Tibial artery (tissue), 4 donors: Measurements from ENCODE around the gene P2RY2.
"Not testable (repeated sequence)": the region's sequence is repeated elsewhere in the genome, so short reads cannot be mapped to it uniquely, and the experiment has no call there.

ENCODE experiments used
- DNase-seq, 2 donors: peaks; one replicate each; pipeline ENCODE4 v3.0.0-alpha.2; 2019
- H3K27ac ChIP-seq, 2 donors: fragments of 200-600 bp; sonication (generic) in 1 of 2; 1 replicate in 1 of 2; 2 replicates in 1 of 2; pipeline ENCODE4 v1.5.1; 2018 to 2019; ENCODE audit warnings: mild to moderate bottlenecking in 1 of 2
- H3K27me3 ChIP-seq, 2 donors: fragments of 200-600 bp; sonication (generic) in 1 of 2; one replicate each; pipeline versions ENCODE4 v1.5.1 to v1.6.0; 2016 to 2019
- H3K36me3 ChIP-seq, 3 donors: fragments of 200-600 bp; sonication (generic) in 2 of 3; one replicate each; pipeline ENCODE4 v1.5.1; 2016 to 2019; ENCODE audit warnings: mild to moderate bottlenecking in 2 of 3
- H3K4me1 ChIP-seq, 4 donors: fragments of 200-600 bp; sonication (generic) in 2 of 4; 1 replicate in 3 of 4; 2 replicates in 1 of 4; pipeline ENCODE4 v1.5.1; 2016 to 2019
- H3K4me3 ChIP-seq, 2 donors: fragments of 200-600 bp; sonication (generic) in 1 of 2; 1 replicate in 1 of 2; 2 replicates in 1 of 2; pipeline ENCODE4 v1.5.1; 2018 to 2019; ENCODE audit warnings: mild to moderate bottlenecking in 2 of 2
- H3K9me3 ChIP-seq, 3 donors: fragments of 200-600 bp; sonication (generic) in 1 of 3; one replicate each; pipeline ENCODE4 v1.5.1; 2016 to 2019
- intact Hi-C: fragments of 100-400 bp; cut with DNase I; formaldehyde crosslinking; loops from one replicate; pipeline ENCODE4 v1.15.0; 2023; ENCODE audit warnings: low total_unique reads
- TF ChIP-seq, protein P1 (sequence below), 2 experiments: fragments of 200-600 bp in 1 of 2; fragments of 450-650 bp in 1 of 2; IDR thresholded peaks; one replicate each; pipeline ENCODE4 v1.5.1; 2017 to 2019; ENCODE audit warnings: antibody characterized with exemption in 2 of 2, mild to moderate bottlenecking in 1 of 2, moderate library complexity in 1 of 2

The P2RY2 gene

DNA sequence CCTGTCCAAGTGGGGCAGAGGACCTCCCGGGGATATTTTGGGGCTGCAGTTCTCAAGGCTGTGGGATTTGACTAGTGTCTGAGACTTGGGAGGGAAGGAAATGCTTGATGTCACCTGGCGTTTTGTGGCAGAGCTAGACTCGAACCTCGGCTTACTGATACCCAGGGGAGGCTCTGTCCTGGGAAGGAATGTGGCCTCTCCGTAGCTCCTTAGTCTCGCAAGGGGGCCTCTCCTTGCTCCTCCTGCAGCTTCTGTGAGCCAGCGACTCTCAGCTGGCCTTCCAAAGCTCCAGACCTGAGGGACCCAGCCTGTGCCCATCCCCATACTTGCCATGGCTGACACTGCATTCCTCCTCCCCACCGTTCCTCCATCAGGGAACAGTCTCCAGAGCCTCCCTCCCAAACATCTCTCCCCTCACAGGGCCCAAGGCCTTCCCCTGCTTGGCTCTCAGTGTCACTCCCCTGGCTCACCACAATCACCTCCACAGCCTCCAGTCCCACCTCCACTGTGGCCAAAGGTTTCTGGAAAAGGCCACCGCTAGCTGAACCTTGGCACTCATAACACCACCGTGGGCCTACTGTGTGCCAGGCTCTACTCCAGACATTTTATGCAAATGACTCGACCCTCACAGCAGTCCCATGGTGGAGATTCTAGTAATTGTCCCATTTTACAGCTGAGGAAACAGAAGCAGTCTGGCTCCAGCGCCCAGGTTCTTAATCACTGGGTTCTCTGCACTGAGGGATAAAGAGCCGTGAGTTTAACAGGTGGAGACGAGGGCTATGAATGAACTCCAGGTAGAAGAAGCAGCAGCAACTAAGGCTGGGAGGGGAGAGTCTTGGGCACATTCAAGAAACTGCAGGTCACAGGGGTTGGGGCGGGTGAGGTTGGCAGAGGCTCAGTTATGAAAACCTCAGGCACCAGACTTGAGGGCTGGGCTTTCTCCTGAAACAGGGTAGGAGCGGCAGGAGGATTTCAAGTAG lies 12.1 kb downstream of the P2RY2 start:
- intact Hi-C loops = no loop called here
- no peak overlapping the region for H3K4me3 ChIP-seq
- H3K27me3 ChIP-seq = no peaks in the 10 kb centered on the region
- H3K9me3 ChIP-seq = no peaks in the 10 kb centered on the region
- TF ChIP-seq, protein P1, sequence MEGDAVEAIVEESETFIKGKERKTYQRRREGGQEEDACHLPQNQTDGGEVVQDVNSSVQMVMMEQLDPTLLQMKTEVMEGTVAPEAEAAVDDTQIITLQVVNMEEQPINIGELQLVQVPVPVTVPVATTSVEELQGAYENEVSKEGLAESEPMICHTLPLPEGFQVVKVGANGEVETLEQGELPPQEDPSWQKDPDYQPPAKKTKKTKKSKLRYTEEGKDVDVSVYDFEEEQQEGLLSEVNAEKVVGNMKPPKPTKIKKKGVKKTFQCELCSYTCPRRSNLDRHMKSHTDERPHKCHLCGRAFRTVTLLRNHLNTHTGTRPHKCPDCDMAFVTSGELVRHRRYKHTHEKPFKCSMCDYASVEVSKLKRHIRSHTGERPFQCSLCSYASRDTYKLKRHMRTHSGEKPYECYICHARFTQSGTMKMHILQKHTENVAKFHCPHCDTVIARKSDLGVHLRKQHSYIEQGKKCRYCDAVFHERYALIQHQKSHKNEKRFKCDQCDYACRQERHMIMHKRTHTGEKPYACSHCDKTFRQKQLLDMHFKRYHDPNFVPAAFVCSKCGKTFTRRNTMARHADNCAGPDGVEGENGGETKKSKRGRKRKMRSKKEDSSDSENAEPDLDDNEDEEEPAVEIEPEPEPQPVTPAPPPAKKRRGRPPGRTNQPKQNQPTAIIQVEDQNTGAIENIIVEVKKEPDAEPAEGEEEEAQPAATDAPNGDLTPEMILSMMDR (IDR thresholded peaks at IDR 0.05) = no peak
- DNase-seq = peak in 1 of 2 donors; percentile 39
- H3K36me3 ChIP-seq = no peaks in the 10 kb centered on the region
- H3K27ac ChIP-seq = no peak overlapping the region
- no peaks in the 10 kb centered on the region for H3K4me1 ChIP-seq

DNA sequence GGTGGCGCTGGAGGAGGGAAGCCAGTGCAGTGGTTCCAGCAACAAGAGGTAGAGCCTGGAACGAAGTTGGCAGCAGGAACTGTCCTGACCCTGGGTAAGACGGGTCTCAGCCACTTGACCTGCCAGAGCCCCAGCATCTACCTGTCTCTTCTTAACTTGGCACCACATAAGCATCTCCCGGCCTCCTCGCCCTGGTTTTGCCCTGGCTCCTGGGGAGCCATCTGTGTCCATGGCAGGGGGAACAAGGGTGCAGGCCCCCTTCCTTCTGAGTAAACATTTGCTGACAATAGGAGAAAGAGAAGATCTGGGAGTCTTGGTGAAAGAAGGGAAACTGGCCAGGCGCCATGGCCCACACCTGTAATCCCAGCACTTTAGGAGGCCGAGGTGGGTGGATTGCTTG lies 12.8 kb downstream of the P2RY2 start:
- Histone ChIP-seq H3K27ac (no peak overlapping the region), H3K36me3 (no peaks in the 10 kb centered on the region), H3K4me1 (no peaks in the 10 kb centered on the region), H3K27me3 (no peaks in the 10 kb centered on the region), H3K4me3 (no peak overlapping the region), H3K9me3 (no peaks in the 10 kb centered on the region)
- TF ChIP-seq, protein P1 (IDR thresholded peaks at IDR 0.05) = no peak
- peak in 1 of 2 donors; percentile 52 for DNase-seq
- intact Hi-C loops = no loop called here

DNA sequence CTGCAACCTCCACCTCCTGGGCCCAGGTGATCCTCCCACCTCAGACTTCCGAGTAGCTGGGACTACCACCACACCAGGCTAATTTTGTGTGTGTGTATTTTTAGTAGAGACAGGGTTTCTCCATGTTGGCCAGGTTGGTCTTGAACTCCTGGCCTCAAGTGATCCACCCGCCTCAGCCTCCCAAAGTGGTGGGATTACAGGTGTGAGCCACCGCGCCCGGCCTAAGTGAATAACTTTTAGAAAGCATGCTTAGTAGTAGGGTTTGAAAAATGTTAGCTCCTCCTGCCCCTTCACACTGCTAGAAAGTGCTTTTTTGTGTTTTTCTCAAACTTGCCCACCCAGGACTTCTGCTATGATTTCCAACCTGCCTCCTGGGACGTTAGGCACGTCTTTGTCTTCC lies 14.4 kb downstream of the P2RY2 start:
- H3K27me3 ChIP-seq, DNase-seq, H3K4me3 ChIP-seq, H3K4me1 ChIP-seq, H3K27ac ChIP-seq, H3K9me3 ChIP-seq, H3K36me3 ChIP-seq, intact Hi-C loops: not testable (repeated sequence)

DNA sequence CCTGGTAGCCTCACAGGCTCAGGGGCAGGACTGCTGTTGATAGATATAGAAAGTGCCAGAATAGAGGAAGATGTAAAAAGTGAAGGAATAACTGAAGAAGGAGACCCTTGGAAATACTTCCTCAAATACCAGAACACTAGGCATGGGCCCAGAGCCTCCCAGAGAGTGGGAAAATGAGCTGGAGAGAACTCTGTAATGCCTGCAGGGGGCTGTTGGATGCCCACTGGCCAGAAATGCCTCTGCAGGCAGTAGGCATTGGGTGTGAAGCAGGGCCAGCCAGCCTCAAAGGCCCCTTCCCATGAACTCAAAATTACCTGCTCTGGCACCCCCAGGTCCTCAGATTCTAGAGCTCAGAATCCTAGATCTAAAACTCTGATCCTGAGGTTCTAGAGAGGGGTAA lies 15.1 kb downstream of the P2RY2 start:
- H3K27me3 ChIP-seq = no peaks in the 10 kb centered on the region
- intact Hi-C loops = no loop called here
- no peak overlapping the region for H3K27ac ChIP-seq
- no peak overlapping the region for H3K4me3 ChIP-seq
- H3K36me3 ChIP-seq = no peaks in the 10 kb centered on the region
- H3K4me1 ChIP-seq = peaks cover 0 to 12% (median 8%) of the 10 kb centered on the region in 4 donors
- no peaks in the 10 kb centered on the region for H3K9me3 ChIP-seq
- peak in 1 of 2 donors; percentile 19 for DNase-seq
- TF ChIP-seq, protein P1 (IDR thresholded peaks at IDR 0.05) = no peak

DNA sequence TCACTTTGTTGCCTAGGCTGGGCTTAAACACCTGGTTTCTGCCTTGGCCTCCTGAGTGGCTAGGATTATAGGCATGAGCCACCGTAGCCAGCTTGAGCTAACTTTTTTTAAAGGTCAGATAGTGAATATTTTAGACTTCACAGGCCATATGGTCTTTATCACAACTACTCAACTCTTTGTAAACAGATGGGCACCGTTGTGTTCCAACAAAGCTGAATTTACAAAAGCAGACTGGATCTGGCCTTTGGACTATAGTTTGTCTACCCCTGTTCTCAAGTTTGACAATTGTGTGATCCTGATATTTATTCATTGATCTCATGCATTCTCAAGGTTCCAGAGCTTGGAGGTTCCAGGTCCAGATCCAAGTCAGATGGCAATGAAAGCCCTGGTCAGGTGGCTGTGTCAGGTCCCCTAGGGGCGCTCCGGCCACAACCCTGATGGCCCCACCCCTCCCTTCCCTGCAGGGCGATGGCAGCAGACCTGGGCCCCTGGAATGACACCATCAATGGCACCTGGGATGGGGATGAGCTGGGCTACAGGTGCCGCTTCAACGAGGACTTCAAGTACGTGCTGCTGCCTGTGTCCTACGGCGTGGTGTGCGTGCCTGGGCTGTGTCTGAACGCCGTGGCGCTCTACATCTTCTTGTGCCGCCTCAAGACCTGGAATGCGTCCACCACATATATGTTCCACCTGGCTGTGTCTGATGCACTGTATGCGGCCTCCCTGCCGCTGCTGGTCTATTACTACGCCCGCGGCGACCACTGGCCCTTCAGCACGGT lies 15.8 kb downstream of the P2RY2 start:
- H3K27me3 ChIP-seq = no peaks in the 10 kb centered on the region
- peaks cover 0 to 14% (median 8%) of the 10 kb centered on the region in 4 donors for H3K4me1 ChIP-seq
- H3K27ac ChIP-seq = no peak overlapping the region
- TF ChIP-seq, protein P1 (IDR thresholded peaks at IDR 0.05) = no peak
- H3K4me3 ChIP-seq = no peak overlapping the region
- H3K9me3 ChIP-seq = no peaks in the 10 kb centered on the region
- no peaks in the 10 kb centered on the region for H3K36me3 ChIP-seq
- peak in 1 of 2 donors; percentile 48 for DNase-seq
- intact Hi-C loops = no loop called here
